CD4-positive, alpha-beta T cell (primary cell): ENCODE data around the gene ODC1. TPM values are rescaled to one million over a fixed set of nuclear protein-coding genes. Genes with fewer than 3 reads are reported as not detected.

Experiments used
- ATAC-seq: fragments of 200-7000 bp; cut with Tn5 transposase; one replicate; pipeline ENCODE4 v1.10.0; 2022; ENCODE audit warnings: mild to moderate bottlenecking; ENCODE audit not compliant: poor library complexity
- CTCF ChIA-PET: fragments of 350-600 bp; sonication (Branson Sonifier 250); formaldehyde crosslinking; loops from one replicate; lab custom pipeline; 2021; ENCODE audit warnings: antibody characterized with exemption, inconsistent platforms; lab: Charles Lee
- POLR2A ChIA-PET: fragments of 350-600 bp; sonication (Branson Sonifier 250); formaldehyde crosslinking; loops from one replicate; lab custom pipeline; 2021; ENCODE audit warnings: antibody characterized with exemption, inconsistent platforms; lab: Charles Lee
- DNase-seq, 14 experiments: peaks; one replicate each; pipeline ENCODE4 v3.0.0-alpha.2; 2013 to 2020; ENCODE audit warnings: mixed read lengths in 2 of 14
- H3K27ac ChIP-seq, 2 donors: one replicate each; pipeline versions ENCODE4 v1.5.1 to v1.7.0; 2013; ENCODE audit warnings: low read length in 2 of 2, low read depth in 1 of 2, mild to moderate bottlenecking in 1 of 2
- H3K27me3 ChIP-seq, 2 experiments: 1 replicate in 1 of 2; 2 replicates in 1 of 2; pipeline versions ENCODE4 v1.6.1 to v1.7.0; 2013; ENCODE audit warnings: low read length in 2 of 2, control low read depth in 1 of 2, mild to moderate bottlenecking in 1 of 2, moderate library complexity in 1 of 2; ENCODE audit not compliant: insufficient read depth in 2 of 2, control insufficient read depth in 1 of 2
- H3K36me3 ChIP-seq: one replicate; pipeline ENCODE4 v1.6.1; 2013; ENCODE audit warnings: low read length, control low read depth; ENCODE audit not compliant: insufficient read depth
- H3K4me1 ChIP-seq: one replicate; pipeline ENCODE4 v1.6.1; 2013; ENCODE audit warnings: low read length, control low read depth; ENCODE audit not compliant: insufficient read depth
- H3K4me3 ChIP-seq: one replicate; pipeline ENCODE4 v1.5.1; 2013; ENCODE audit warnings: mild to moderate bottlenecking, low read length, moderate library complexity
- H3K9me3 ChIP-seq, 2 experiments: 1 replicate in 1 of 2; 2 replicates in 1 of 2; pipeline versions ENCODE4 v1.6.1 to v1.7.0; 2013; ENCODE audit warnings: low read length in 2 of 2, mild to moderate bottlenecking in 2 of 2, control low read depth in 1 of 2, moderate library complexity in 1 of 2; ENCODE audit not compliant: control insufficient read depth in 1 of 2, insufficient read depth in 1 of 2
- H3K27ac Mint-ChIP-seq: one replicate; pipeline ENCODE4 v1.8.0; 2020; ENCODE audit warnings: mixed read lengths
- H3K27me3 Mint-ChIP-seq: one replicate; pipeline ENCODE4 v1.8.0; 2021; ENCODE audit warnings: mixed read lengths
- H3K36me3 Mint-ChIP-seq: one replicate; pipeline ENCODE4 v1.8.0; 2021; ENCODE audit warnings: low read depth, mixed read lengths
- H3K4me1 Mint-ChIP-seq: one replicate; pipeline ENCODE4 v1.8.0; 2021; ENCODE audit warnings: low read depth, mixed read lengths
- H3K4me3 Mint-ChIP-seq: one replicate; pipeline ENCODE4 v1.8.0; 2020; ENCODE audit warnings: mild to moderate bottlenecking, mixed read lengths
- H3K9me3 Mint-ChIP-seq: one replicate; pipeline ENCODE4 v1.8.0; 2020; ENCODE audit warnings: mixed read lengths
- intact Hi-C, 2 experiments: fragments of 100-400 bp; cut with DNase I in 1 of 2; cut with micrococcal nuclease in 1 of 2; formaldehyde crosslinking; loops; one replicate each; pipeline versions ENCODE4 v1.15.1 to v1.9.0; 2023 to 2025; cut with DNase I, micrococcal nuclease
- total RNA-seq, 174 experiments: library from RNA in 2 of 174; stranded (reverse) in 2 of 174; gene quantifications; one replicate each; pipeline ENCODE4 v1.2.3 and lab custom pipeline; 2021 to 2026
- TF ChIP-seq, protein P1 (sequence below): fragments of 200-600 bp; IDR thresholded peaks from one replicate; pipeline ENCODE4 v1.8.0; 2022; ENCODE audit warnings: antibody characterized with exemption, mild to moderate bottlenecking

The ODC1 gene
- total RNA-seq, 2 experiments from 2014 or later = 162 to 164 TPM

- intact Hi-C loops = loop anchor here in 1 of 2 experiments (2.0 to 10.0 kb wide), 2 partner anchors 25 to 449 kb away; no protein-coding TSS in a partner anchor
- Mint-ChIP-seq H3K36me3 (peaks cover 8% of the 10 kb centered on the region), H3K27me3 (no peaks in the 10 kb centered on the region), H3K4me3 (peak overlapping the region; percentile 20), H3K9me3 (no peaks in the 10 kb centered on the region), H3K27ac (no peak overlapping the region), H3K4me1 (peaks cover 9% of the 10 kb centered on the region)
- POLR2A ChIA-PET = interaction anchor here (0.7 to 6.9 kb wide), 8 partner anchors 14 to 362 kb away, joined by 3 to 44 read pairs (median 4); partner anchors contain the start of gene ODC1
- TF ChIP-seq, protein P1, sequence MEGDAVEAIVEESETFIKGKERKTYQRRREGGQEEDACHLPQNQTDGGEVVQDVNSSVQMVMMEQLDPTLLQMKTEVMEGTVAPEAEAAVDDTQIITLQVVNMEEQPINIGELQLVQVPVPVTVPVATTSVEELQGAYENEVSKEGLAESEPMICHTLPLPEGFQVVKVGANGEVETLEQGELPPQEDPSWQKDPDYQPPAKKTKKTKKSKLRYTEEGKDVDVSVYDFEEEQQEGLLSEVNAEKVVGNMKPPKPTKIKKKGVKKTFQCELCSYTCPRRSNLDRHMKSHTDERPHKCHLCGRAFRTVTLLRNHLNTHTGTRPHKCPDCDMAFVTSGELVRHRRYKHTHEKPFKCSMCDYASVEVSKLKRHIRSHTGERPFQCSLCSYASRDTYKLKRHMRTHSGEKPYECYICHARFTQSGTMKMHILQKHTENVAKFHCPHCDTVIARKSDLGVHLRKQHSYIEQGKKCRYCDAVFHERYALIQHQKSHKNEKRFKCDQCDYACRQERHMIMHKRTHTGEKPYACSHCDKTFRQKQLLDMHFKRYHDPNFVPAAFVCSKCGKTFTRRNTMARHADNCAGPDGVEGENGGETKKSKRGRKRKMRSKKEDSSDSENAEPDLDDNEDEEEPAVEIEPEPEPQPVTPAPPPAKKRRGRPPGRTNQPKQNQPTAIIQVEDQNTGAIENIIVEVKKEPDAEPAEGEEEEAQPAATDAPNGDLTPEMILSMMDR = no peak
- no peak overlapping the region for H3K27ac ChIP-seq
- peaks cover 23% of the 10 kb centered on the region for H3K4me1 ChIP-seq
- CTCF ChIA-PET = interaction anchor here (0.6 to 4.2 kb wide), 22 partner anchors 9 to 487 kb away, joined by 3 to 64 read pairs (median 4); partner anchors contain the start of gene ODC1
- H3K27me3 ChIP-seq = peaks cover 0 to 6% of the 10 kb centered on the region in 2 experiments
- H3K4me3 ChIP-seq = no peak overlapping the region
- no peak for ATAC-seq
- peaks cover 3% of the 10 kb centered on the region for H3K36me3 ChIP-seq
- peak in 1 of 14 experiments; percentile 39 for DNase-seq
- H3K9me3 ChIP-seq = no peaks in the 10 kb centered on the region
Measured at GRCh38 chr2:10433947-10434885, 13.9 kb downstream of the ODC1 start.

DNA sequence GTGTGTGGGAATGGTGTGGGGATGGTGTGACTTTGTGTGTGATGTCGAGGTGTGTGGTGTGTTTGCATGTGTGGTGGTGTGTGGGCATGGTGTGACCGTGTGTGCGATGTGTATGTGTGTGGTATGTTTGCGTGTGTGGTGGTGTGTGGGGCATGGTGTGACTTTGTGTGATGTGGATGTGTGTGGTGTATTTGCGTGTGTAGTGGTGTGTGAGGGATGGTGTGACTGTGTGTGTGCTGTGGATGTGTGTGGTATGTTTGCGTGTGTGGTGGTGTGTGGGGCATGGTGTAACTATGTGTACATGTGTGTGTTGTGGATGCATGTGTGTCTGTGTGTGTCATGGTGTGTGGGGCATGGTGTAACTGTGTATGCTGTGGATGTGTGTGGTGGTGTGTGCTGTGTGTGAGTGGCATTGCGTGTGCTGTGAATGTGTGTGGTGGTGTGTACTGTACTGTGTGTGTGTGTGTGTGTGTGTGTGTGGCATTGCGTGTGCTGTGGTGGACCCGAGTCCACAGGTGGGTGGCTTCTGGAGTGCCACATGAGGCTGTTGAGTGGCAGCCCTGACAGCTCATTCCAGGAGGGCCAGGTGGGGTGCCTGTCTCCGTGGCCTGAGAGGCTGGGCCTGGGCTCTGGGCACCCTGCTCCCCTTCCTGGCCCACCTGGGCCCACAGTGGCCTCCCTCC is 14.7 kb downstream of the ODC1 start:
- H3K27me3 Mint-ChIP-seq = no peaks in the 10 kb centered on the region
- TF ChIP-seq, protein P1 = no peak
- intact Hi-C loops = loop anchor here in 1 of 2 experiments (10.0 kb wide), 1 partner anchor 449 kb away; no protein-coding TSS in a partner anchor
- ChIA-PET CTCF (interaction anchor here (4.2 kb wide), 1 partner anchor 361 kb away, joined by 64 read pairs; no protein-coding TSS in a partner anchor), POLR2A (interaction anchor here (1.1 to 6.9 kb wide), 3 partner anchors 15 to 26 kb away, joined by 3 to 44 read pairs (median 3); partner anchors contain the start of gene ODC1)
- H3K27ac ChIP-seq = no peak overlapping the region
- H3K4me1 ChIP-seq = peaks cover 23% of the 10 kb centered on the region
- H3K9me3 ChIP-seq = no peaks in the 10 kb centered on the region
- no peak overlapping the region for H3K4me3 ChIP-seq
- ATAC-seq (no peak), DNase-seq (no peak)
- no peak overlapping the region for H3K27ac Mint-ChIP-seq
- peaks cover 9% of the 10 kb centered on the region for H3K4me1 Mint-ChIP-seq
- no peaks in the 10 kb centered on the region for H3K9me3 Mint-ChIP-seq
- peaks cover 2% of the 10 kb centered on the region for H3K36me3 Mint-ChIP-seq
- H3K27me3 ChIP-seq = peaks cover 0 to 6% of the 10 kb centered on the region in 2 experiments
- H3K36me3 ChIP-seq = no peaks in the 10 kb centered on the region
- H3K4me3 Mint-ChIP-seq = peak overlapping the region; percentile 4
